Measurements from ENCODE around the gene ADCY10. TPM values are rescaled to one million over a fixed set of nuclear protein-coding genes. Genes with fewer than 3 reads are reported as not detected.

Gene ADCY10
- total and polyA plus RNA-seq, 2 of the 8 experiments (the other 6 are each of a cell fraction or from before 2014, with no cell fraction given) = 0.02 TPM; not detected in 1

DNA sequence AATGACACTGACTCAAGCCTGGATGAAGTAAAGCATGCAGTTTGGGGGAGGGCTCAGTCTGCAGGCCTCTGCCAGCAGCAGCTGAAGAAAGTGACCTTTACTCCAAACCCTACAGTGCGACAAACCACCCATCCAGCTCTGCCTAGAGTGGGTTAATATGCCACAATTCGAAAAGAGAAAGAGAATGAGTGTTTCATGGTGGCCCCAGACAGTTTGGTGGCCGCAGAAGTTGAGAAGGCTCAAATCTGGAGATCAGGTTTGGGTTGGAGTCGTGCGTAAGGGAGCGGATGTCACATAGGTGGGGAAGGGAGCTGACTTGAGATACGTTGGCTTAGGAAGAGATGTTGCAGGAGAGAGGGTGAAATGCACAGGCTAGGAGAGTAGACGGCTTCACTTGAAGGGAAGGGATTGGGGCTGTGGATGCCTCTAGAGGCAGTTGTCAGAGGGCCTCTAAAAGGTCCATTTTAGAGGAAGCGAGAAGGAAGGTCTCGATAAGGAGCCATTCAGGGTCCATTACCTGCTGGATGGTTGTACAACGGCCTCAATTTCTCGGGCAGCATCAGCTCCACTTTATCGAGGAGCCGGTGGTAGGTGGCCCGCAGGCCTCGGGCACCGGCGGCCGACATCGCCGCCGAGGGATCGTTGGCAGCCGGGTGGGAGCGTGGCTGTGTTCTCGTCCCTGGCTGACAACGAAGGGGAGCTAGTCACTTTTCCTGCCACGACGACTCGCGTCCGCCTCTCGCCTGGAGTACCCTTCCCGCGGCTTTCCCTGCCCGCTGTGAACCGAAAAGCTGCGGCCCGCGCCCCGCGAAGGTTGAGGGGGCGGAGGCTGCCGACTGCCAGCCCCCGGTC, 21.5 kb upstream of the ADCY10 start:
- peak; percentile 7 for FAIRE-seq
- H2BK15ac ChIP-seq (ENCODE audit: low read length) = no peak overlapping the region
- no peak overlapping the region for H2BK120ac ChIP-seq (replicated peaks; ENCODE audit: low read depth, low read length)
- no peak overlapping the region for H2BK20ac ChIP-seq (ENCODE audit: low read length)
- peak in 1 of 2 experiments; percentile 57 for DNase-seq (ENCODE audit: low read depth in 1 of 2, low spot score in 2 of 2)
- CTCF ChIA-PET (ENCODE audit: partially characterized antibody) = interaction anchor here (0.8 to 1.5 kb wide), 4 partner anchors 10 to 138 kb away, joined by 3 read pairs; no protein-coding TSS in a partner anchor
- H3K79me1 ChIP-seq (ENCODE audit: low read depth, low read length) = no peaks in the 10 kb centered on the region; the same call in 1 of the 2 replicates
- H3K36me3 ChIP-seq (ENCODE audit: control insufficient read depth in 2 of 4, insufficient read depth in 4 of 4, low read length in 3 of 4) = no peaks in the 10 kb centered on the region
- H3K27ac ChIP-seq (ENCODE audit: low read depth, low read length) = peak overlapping the region; percentile 5; the same call in 1 of the 2 replicates
- H3K27me3 ChIP-seq (replicated peaks in 1 of 4; ENCODE audit: control insufficient read depth in 3 of 4, extremely low read depth in 1 of 4, insufficient read depth in 3 of 4, low read length in 3 of 4) = no peaks in the 10 kb centered on the region
- H3K14ac ChIP-seq (ENCODE audit: insufficient read length) = no peak overlapping the region
- peaks cover 0 to 4% (median 0%) of the 10 kb centered on the region in 4 experiments; a peak in 2 of 7 replicates for H3K4me1 ChIP-seq (replicated peaks in 1 of 4; ENCODE audit: control insufficient read depth in 3 of 4, insufficient read depth in 4 of 4, low read length in 3 of 4)
- peaks cover 9% of the 10 kb centered on the region for H3K23me2 ChIP-seq (ENCODE audit: low read depth, low read length)
- peaks cover 0 to 47% of the 10 kb centered on the region in 2 experiments; a peak in 3 of 4 replicates for H3K79me2 ChIP-seq (ENCODE audit: control insufficient read depth in 1 of 2, insufficient read depth in 2 of 2, low read length in 2 of 2)
- no peaks in the 10 kb centered on the region for H3K9me3 ChIP-seq (ENCODE audit: insufficient read depth in 2 of 2, low read depth in 1 of 2, low read length in 1 of 2)
- 0 out of 2 replicates have a peak overlapping the region, but pooled peaks have one; percentile 24 for H3K18ac ChIP-seq (ENCODE audit: extremely low read depth, low read length)
- H4K91ac ChIP-seq (replicated peaks; ENCODE audit: insufficient read length, low read length) = peak overlapping the region; percentile 47
- H2BK12ac ChIP-seq (ENCODE audit: low read depth, low read length) = peak overlapping the region; percentile 71
- peak overlapping the region; percentile 82 for H2BK5ac ChIP-seq (ENCODE audit: low read depth, low read length)
- peak overlapping the region; percentile 65 to 93 (median 90) for H3K9ac ChIP-seq (replicated peaks in 1 of 4; ENCODE audit: extremely low read depth in 1 of 4, low read depth in 3 of 4, low read length in 3 of 4)
- no peaks in the 10 kb centered on the region for H4K20me1 ChIP-seq (replicated peaks in 1 of 2; ENCODE audit: control insufficient read depth in 1 of 2, insufficient read depth in 2 of 2, low read length in 2 of 2)
- H3K4ac ChIP-seq (replicated peaks; ENCODE audit: insufficient read length, low read depth, low read length) = peak overlapping the region; percentile 5
- H3K4me3 ChIP-seq (ENCODE audit: extremely low read depth in 1 of 4, insufficient read depth in 2 of 4, low read depth in 3 of 4, low read length in 4 of 4) = peak overlapping the region; percentile 90 to 95 (median 92)
- 4% methylated on average over 26 of the region's 45 CpGs; no CpG with 5 or more reads in 1 of the 2 experiments for WGBS, 2 experiments (ENCODE audit: extremely low coverage in 1 of 2, insufficient coverage in 1 of 2, insufficient read length in 1 of 2, insufficient replicate concordance in 2 of 2, low coverage in 1 of 2, low lambda C conversion rate in 2 of 2, missing lambda C conversion rate in 1 of 2)
- H4K5ac ChIP-seq (ENCODE audit: insufficient read length, low read depth, low read length) = peak overlapping the region; percentile 47
- H3K23ac ChIP-seq (ENCODE audit: insufficient read length) = no peak overlapping the region
- POLR2A ChIA-PET (ENCODE audit: partially characterized antibody) = interaction anchor here (0.6 to 2.9 kb wide), 17 partner anchors 9 to 715 kb away, joined by 3 to 22 read pairs (median 4); partner anchors contain the start of genes ADCY10, MPZL1 and POU2F1
- no peak overlapping the region; the same call in 1 of the 2 replicates for H2AK5ac ChIP-seq (ENCODE audit: low read depth, low read length)
- no peak overlapping the region for H3K56ac ChIP-seq (replicated peaks; ENCODE audit: insufficient read length, low read depth, low read length)
- peak overlapping the region; percentile 70 to 95 for H3K4me2 ChIP-seq (ENCODE audit: insufficient read depth in 1 of 2, low read depth in 2 of 2, low read length in 2 of 2)
- H4K8ac ChIP-seq (ENCODE audit: extremely low read depth, insufficient read depth, low read length) = peak overlapping the region; percentile 39
- H2AFZ ChIP-seq (ENCODE audit: low read length) = peak overlapping the region; percentile 52
- TF ChIP-seq TAF7 (optimal IDR thresholded peaks at IDR 0.05; ENCODE audit: borderline replicate concordance, low read depth, low read length) (peak; percentile 7), HDAC2 (IDR thresholded peaks at IDR 0.05; ENCODE audit: borderline replicate concordance in 1 of 2, low read depth in 2 of 2, low read length in 2 of 2) (no peak; a peak in 1 of 4 replicates), SAP30 (IDR thresholded peaks at IDR 0.05; ENCODE audit: insufficient read depth, insufficient replicate concordance, low read length) (no peak), KDM4A (IDR thresholded peaks at IDR 0.05; ENCODE audit: low read depth, low read length, severe bottlenecking) (peak; percentile 76), SP2 (IDR thresholded peaks at IDR 0.05; ENCODE audit: low read length) (no peak), EGR1 (IDR thresholded peaks at IDR 0.05; ENCODE audit: borderline replicate concordance, low read depth, low read length) (peak; percentile 83; the same call in 1 of the 2 replicates), RFX5 (IDR thresholded peaks at IDR 0.05; ENCODE audit: borderline replicate concordance, low read depth, low read length) (no peak)
- TF ChIP-seq, protein P1, sequence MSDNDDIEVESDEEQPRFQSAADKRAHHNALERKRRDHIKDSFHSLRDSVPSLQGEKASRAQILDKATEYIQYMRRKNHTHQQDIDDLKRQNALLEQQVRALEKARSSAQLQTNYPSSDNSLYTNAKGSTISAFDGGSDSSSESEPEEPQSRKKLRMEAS (IDR thresholded peaks at IDR 0.05) = peak; percentile 8; the same call in 1 of the 2 replicates
- TF ChIP-seq, protein P2, sequence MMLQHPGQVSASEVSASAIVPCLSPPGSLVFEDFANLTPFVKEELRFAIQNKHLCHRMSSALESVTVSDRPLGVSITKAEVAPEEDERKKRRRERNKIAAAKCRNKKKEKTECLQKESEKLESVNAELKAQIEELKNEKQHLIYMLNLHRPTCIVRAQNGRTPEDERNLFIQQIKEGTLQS (IDR thresholded peaks at IDR 0.05; ENCODE audit: insufficient read depth, low read depth, low read length) = no peak
